Measurements from ENCODE around the gene SLC1A2. TPM values are rescaled to one million over a fixed set of nuclear protein-coding genes. Genes with fewer than 3 reads are reported as not detected.

Gene SLC1A2
- total RNA-seq, 2 donors from 2014 or later = 0.63 to 2.5 TPM

- Histone ChIP-seq H3K9me3 (no peaks in the 10 kb centered on the region), H3K36me3 (no peaks in the 10 kb centered on the region), H3K27me3 (no peaks in the 10 kb centered on the region), H3K4me3 (no peak overlapping the region), H3K4me1 (no peaks in the 10 kb centered on the region), H3K27ac (no peak overlapping the region)
- no peak for DNase-seq (ENCODE audit: low spot score)
- TF ChIP-seq, protein P1, sequence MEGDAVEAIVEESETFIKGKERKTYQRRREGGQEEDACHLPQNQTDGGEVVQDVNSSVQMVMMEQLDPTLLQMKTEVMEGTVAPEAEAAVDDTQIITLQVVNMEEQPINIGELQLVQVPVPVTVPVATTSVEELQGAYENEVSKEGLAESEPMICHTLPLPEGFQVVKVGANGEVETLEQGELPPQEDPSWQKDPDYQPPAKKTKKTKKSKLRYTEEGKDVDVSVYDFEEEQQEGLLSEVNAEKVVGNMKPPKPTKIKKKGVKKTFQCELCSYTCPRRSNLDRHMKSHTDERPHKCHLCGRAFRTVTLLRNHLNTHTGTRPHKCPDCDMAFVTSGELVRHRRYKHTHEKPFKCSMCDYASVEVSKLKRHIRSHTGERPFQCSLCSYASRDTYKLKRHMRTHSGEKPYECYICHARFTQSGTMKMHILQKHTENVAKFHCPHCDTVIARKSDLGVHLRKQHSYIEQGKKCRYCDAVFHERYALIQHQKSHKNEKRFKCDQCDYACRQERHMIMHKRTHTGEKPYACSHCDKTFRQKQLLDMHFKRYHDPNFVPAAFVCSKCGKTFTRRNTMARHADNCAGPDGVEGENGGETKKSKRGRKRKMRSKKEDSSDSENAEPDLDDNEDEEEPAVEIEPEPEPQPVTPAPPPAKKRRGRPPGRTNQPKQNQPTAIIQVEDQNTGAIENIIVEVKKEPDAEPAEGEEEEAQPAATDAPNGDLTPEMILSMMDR (IDR thresholded peaks at IDR 0.05) = no peak
These were observed 158.9 kb downstream of the SLC1A2 start for GRCh38 chr11:35260342-35260985.

GRCh38 chr11:35259529-35259928 is 159.8 kb downstream of the SLC1A2 start:
- Histone ChIP-seq H3K27ac (no peak overlapping the region), H3K27me3 (no peaks in the 10 kb centered on the region), H3K4me1 (no peaks in the 10 kb centered on the region), H3K4me3 (no peak overlapping the region), H3K36me3 (no peaks in the 10 kb centered on the region), H3K9me3 (no peaks in the 10 kb centered on the region)
- no peak for DNase-seq (ENCODE audit: low spot score)
- TF ChIP-seq, protein P1 (IDR thresholded peaks at IDR 0.05) = no peak

- no peak for DNase-seq (ENCODE audit: low spot score)
- Histone ChIP-seq H3K27ac (no peak overlapping the region), H3K4me3 (no peak overlapping the region), H3K27me3 (no peaks in the 10 kb centered on the region), H3K9me3 (no peaks in the 10 kb centered on the region), H3K4me1 (no peaks in the 10 kb centered on the region), H3K36me3 (no peaks in the 10 kb centered on the region)
- TF ChIP-seq, protein P1 (IDR thresholded peaks at IDR 0.05) = no peak
These were observed 162.1 kb downstream of the SLC1A2 start for GRCh38 chr11:35257281-35257680.

DNA sequence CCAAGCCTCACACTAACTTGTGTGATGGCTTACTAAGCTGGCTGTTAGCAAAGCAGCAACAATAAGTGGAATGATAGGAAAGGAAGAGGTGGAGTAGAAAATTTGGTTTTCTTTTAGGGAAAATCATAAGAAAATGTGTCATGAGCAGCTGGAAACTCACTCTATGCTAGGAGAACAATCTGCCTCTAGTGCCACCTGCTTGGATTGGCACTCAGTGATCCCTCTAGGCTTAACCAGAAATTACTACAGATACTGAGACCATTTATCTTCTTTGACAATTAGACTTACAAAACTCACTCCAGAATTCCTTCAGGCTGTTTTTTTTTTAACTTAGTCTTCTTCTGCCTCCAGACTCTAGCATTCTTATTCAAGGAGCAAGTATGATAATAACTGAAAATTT is 163.1 kb downstream of the SLC1A2 start:
- H3K27ac ChIP-seq = no peak overlapping the region
- no peaks in the 10 kb centered on the region for H3K27me3 ChIP-seq
- no peaks in the 10 kb centered on the region for H3K4me1 ChIP-seq
- TF ChIP-seq, protein P1 (IDR thresholded peaks at IDR 0.05) = no peak
- DNase-seq (ENCODE audit: low spot score) = no peak
- no peak overlapping the region for H3K4me3 ChIP-seq
- no peaks in the 10 kb centered on the region for H3K9me3 ChIP-seq
- H3K36me3 ChIP-seq = no peaks in the 10 kb centered on the region

GRCh38 chr11:35255514-35255913 is 163.8 kb downstream of the SLC1A2 start:
- no peak overlapping the region for H3K4me3 ChIP-seq
- no peaks in the 10 kb centered on the region for H3K36me3 ChIP-seq
- TF ChIP-seq, protein P1 (IDR thresholded peaks at IDR 0.05) = no peak
- no peaks in the 10 kb centered on the region for H3K27me3 ChIP-seq
- DNase-seq (ENCODE audit: low spot score) = no peak
- H3K27ac ChIP-seq = no peak overlapping the region
- no peaks in the 10 kb centered on the region for H3K4me1 ChIP-seq
- H3K9me3 ChIP-seq = no peaks in the 10 kb centered on the region

GRCh38 chr11:35253237-35253636 is 166.1 kb downstream of the SLC1A2 start:
- H3K27me3 ChIP-seq = no peaks in the 10 kb centered on the region
- H3K9me3 ChIP-seq = no peaks in the 10 kb centered on the region
- no peaks in the 10 kb centered on the region for H3K4me1 ChIP-seq
- DNase-seq (ENCODE audit: low spot score) = no peak
- H3K27ac ChIP-seq = no peak overlapping the region
- H3K36me3 ChIP-seq = no peaks in the 10 kb centered on the region
- TF ChIP-seq, protein P1 (IDR thresholded peaks at IDR 0.05) = no peak
- H3K4me3 ChIP-seq = no peak overlapping the region
